Lower lobe of right lung (tissue), 2 donors: ENCODE results near the gene ZNF136. TPM values are rescaled to one million over a fixed set of nuclear protein-coding genes. Genes with fewer than 3 reads are reported as not detected.

Source experiments
- ATAC-seq, 2 donors: fragments of 200-7000 bp; cut with Tn5 transposase; one replicate each; pipeline ENCODE4 v1.9.1; 2020 to 2022; ENCODE audit warnings: mild to moderate bottlenecking in 2 of 2, moderate library complexity in 2 of 2
- DNase-seq: peaks from one replicate; pipeline ENCODE4 v3.0.0-alpha.2; 2020
- H3K27ac ChIP-seq: fragments of 200-600 bp; one replicate; pipeline ENCODE4 v1.8.0; 2022
- H3K27me3 ChIP-seq: fragments of 200-600 bp; one replicate; pipeline ENCODE4 v1.8.0; 2022; ENCODE audit warnings: low read depth
- H3K36me3 ChIP-seq: fragments of 200-600 bp; one replicate; pipeline ENCODE4 v1.8.0; 2022; ENCODE audit warnings: mild to moderate bottlenecking
- H3K4me1 ChIP-seq: fragments of 200-600 bp; one replicate; pipeline ENCODE4 v1.8.0; 2022
- H3K4me3 ChIP-seq: fragments of 200-600 bp; one replicate; pipeline ENCODE4 v1.8.0; 2022; ENCODE audit warnings: mild to moderate bottlenecking
- H3K9me3 ChIP-seq: fragments of 200-600 bp; one replicate; pipeline ENCODE4 v1.8.0; 2022
- intact Hi-C: fragments of 100-400 bp; cut with DNase I; formaldehyde crosslinking; loops from one replicate; pipeline ENCODE4 v1.11.0; 2022
- total RNA-seq: library from RNA; stranded (reverse); fragmentation: NEBNext Ultra II Directional; extraction: Animal tissue kit (Norgen Biotek cat#: 25700); gene quantifications from one replicate; pipeline ENCODE4 v1.2.1, GENCODE V29; 2021
- TF ChIP-seq, protein P1 (sequence below): fragments of 200-600 bp; IDR thresholded peaks from one replicate; pipeline ENCODE4 v1.8.0; 2022; ENCODE audit warnings: antibody characterized with exemption, mild to moderate bottlenecking
- donor health status: DM: no; HTN: yes; CAD: no; lungs with severe emphysema.

ZNF136 gene
- total RNA-seq, 1 donor from 2014 or later: 14.9 TPM

DNA sequence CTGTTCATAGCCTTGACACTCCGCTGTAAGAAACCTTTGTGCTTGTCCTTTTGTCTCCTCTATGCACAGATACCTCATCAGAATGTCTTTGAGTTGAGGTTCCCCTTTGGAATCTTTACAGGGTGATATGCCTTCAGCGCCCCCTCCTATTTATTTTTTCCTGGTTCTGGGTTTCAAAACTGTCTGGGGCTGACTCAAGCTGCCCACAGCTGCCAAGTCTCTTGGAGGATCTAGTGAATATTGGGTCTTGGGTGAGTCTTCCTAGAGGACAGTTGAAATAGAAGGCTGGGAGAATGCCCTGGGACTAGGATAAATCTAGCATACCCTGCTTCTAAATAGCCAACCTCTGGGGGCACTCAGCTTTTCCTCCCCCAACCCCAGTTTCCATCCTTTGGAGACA is 930 bp downstream of the ZNF136 start:
- peaks cover 14% of the 10 kb centered on the region for H3K36me3 ChIP-seq
- no peaks in the 10 kb centered on the region for H3K27me3 ChIP-seq
- H3K4me1 ChIP-seq: peaks cover 44% of the 10 kb centered on the region
- intact Hi-C loops: no loop called here
- peak overlapping the region; percentile 80 for H3K4me3 ChIP-seq
- TF ChIP-seq, protein P1, sequence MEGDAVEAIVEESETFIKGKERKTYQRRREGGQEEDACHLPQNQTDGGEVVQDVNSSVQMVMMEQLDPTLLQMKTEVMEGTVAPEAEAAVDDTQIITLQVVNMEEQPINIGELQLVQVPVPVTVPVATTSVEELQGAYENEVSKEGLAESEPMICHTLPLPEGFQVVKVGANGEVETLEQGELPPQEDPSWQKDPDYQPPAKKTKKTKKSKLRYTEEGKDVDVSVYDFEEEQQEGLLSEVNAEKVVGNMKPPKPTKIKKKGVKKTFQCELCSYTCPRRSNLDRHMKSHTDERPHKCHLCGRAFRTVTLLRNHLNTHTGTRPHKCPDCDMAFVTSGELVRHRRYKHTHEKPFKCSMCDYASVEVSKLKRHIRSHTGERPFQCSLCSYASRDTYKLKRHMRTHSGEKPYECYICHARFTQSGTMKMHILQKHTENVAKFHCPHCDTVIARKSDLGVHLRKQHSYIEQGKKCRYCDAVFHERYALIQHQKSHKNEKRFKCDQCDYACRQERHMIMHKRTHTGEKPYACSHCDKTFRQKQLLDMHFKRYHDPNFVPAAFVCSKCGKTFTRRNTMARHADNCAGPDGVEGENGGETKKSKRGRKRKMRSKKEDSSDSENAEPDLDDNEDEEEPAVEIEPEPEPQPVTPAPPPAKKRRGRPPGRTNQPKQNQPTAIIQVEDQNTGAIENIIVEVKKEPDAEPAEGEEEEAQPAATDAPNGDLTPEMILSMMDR: no peak
- ATAC-seq (no peak), DNase-seq (no peak)
- no peaks in the 10 kb centered on the region for H3K9me3 ChIP-seq
- H3K27ac ChIP-seq: peak overlapping the region; percentile 96

DNA sequence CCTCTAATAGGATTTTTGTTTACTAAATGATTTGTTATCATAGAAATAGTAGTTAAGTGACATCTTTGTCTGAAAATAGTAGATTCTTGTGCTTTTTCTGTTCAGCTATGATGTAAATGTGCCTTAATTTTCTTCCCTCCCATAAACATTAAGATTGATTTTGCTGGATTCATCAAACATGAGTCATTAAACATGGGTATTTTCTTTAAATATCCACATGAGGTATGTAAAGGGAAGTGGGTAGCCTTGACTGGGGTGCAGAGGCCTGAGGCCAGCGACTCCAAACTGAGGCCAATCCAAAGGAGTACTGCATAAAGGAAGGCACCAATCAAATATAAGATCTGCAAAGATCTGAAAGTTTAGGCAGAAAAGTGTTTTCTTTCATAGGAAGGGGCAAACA is 3.7 kb downstream of the ZNF136 start:
- Histone ChIP-seq H3K9me3 (no peaks in the 10 kb centered on the region), H3K4me1 (peaks cover 44% of the 10 kb centered on the region), H3K27me3 (no peaks in the 10 kb centered on the region), H3K4me3 (no peak overlapping the region), H3K36me3 (peaks cover 41% of the 10 kb centered on the region), H3K27ac (no peak overlapping the region)
- no peak for DNase-seq
- ATAC-seq: no peak
- intact Hi-C loops: no loop called here
- TF ChIP-seq, protein P1: no peak

GRCh38 chr19:12180377-12180776 is 17.5 kb downstream of the ZNF136 start:
- H3K36me3 ChIP-seq: peaks cover 5% of the 10 kb centered on the region

DNA sequence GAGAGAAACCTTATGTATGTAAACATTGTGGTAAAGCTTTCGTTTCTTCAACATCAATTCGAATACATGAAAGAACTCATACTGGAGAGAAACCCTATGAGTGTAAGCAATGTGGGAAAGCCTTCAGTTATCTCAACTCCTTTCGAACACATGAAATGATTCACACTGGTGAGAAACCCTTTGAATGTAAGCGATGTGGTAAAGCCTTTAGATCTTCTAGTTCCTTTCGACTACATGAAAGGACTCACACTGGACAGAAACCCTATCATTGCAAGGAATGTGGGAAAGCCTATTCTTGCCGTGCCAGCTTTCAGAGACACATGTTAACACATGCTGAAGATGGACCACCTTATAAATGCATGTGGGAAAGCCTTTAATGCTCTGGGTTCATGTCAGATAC is 24.7 kb downstream of the ZNF136 start:
- Histone ChIP-seq H3K27ac (no peak overlapping the region), H3K27me3 (no peaks in the 10 kb centered on the region), H3K4me3 (no peak overlapping the region), H3K36me3 (peaks cover 55% of the 10 kb centered on the region), H3K4me1 (no peaks in the 10 kb centered on the region), H3K9me3 (peaks cover 96% of the 10 kb centered on the region)
- ATAC-seq (no peak), DNase-seq (no peak)
- TF ChIP-seq, protein P1: no peak
- intact Hi-C loops: no loop called here

More at GRCh38 chr19:12180377-12180776, 17.5 kb downstream of the ZNF136 start:
- H3K27me3 ChIP-seq: no peaks in the 10 kb centered on the region
- TF ChIP-seq, protein P1: no peak
- DNase-seq: no peak
- intact Hi-C loops: no loop called here
- no peaks in the 10 kb centered on the region for H3K4me1 ChIP-seq
- H3K27ac ChIP-seq: no peak overlapping the region
- peaks cover 41% of the 10 kb centered on the region for H3K9me3 ChIP-seq
- no peak overlapping the region for H3K4me3 ChIP-seq
- no peak for ATAC-seq

GRCh38 chr19:12194827-12195731 is 32.2 kb downstream of the ZNF136 start:
- Histone ChIP-seq H3K9me3 (peaks cover 68% of the 10 kb centered on the region), H3K27ac (peak overlapping the region; percentile 67), H3K4me3 (peak overlapping the region; percentile 62), H3K36me3 (peaks cover 13% of the 10 kb centered on the region), H3K4me1 (peaks cover 7% of the 10 kb centered on the region), H3K27me3 (no peaks in the 10 kb centered on the region)
- TF ChIP-seq, protein P1: no peak
- intact Hi-C loops: no loop called here
- peak; percentile 95 to 99 for ATAC-seq
- peak; percentile 81 for DNase-seq
